HepG2 (cell line): ENCODE data around the gene AARSD1. TPM values are rescaled to one million over a fixed set of nuclear protein-coding genes. Genes with fewer than 3 reads are reported as not detected.
A peak's percentile ranks its signal among the peaks of the same experiment; 100 is the strongest.

Experiments used
- AHR ChIP-seq: IDR thresholded peaks from 2 replicates; pipeline ENCODE4 v1.6.1; 2018; ENCODE audit warnings: missing genetic modification reagents, missing compliant biosample characterization
- EZH2 ChIP-seq: conservative IDR thresholded peaks from 2 replicates; pipeline ENCODE4 v1.6.1; 2012; ENCODE audit warnings: mild to moderate bottlenecking, low read depth, low read length, moderate library complexity
- FLYWCH1 ChIP-seq: sonication (generic); formaldehyde crosslinking; IDR thresholded peaks from 2 replicates; pipeline ENCODE4 v1.8.1; 2023; ENCODE audit warnings: mild to moderate bottlenecking, missing genetic modification reagents
- KDM3A ChIP-seq: IDR thresholded peaks from 2 replicates; pipeline ENCODE4 v1.6.1; 2018; ENCODE audit warnings: low read depth, missing compliant biosample characterization
- MEIS2 ChIP-seq: sonication (generic); formaldehyde crosslinking; IDR thresholded peaks from 2 replicates; pipeline ENCODE4 v1.9.0; 2021; ENCODE audit warnings: mild to moderate bottlenecking, missing genetic modification reagents
- PCBP1 ChIP-seq: fragments of 200-400 bp; formaldehyde crosslinking; IDR thresholded peaks from 2 replicates; pipeline ENCODE4 v1.6.1; 2017; ENCODE audit warnings: mild to moderate bottlenecking, low read depth, low read length, borderline replicate concordance
- SALL2 ChIP-seq: sonication (generic); formaldehyde crosslinking; IDR thresholded peaks from 2 replicates; pipeline ENCODE4 v1.8.1; 2023; ENCODE audit warnings: mild to moderate bottlenecking, missing genetic modification reagents, inconsistent platforms
- ZBTB20 ChIP-seq: sonication (generic); formaldehyde crosslinking; IDR thresholded peaks from 2 replicates; pipeline ENCODE4 v1.8.1; 2023; ENCODE audit warnings: missing genetic modification reagents, low read depth, mild to moderate bottlenecking, borderline replicate concordance
- ZNF121 ChIP-seq: sonication (generic); formaldehyde crosslinking; IDR thresholded peaks from 2 replicates; pipeline ENCODE4 v1.5.0; 2020; ENCODE audit warnings: mild to moderate bottlenecking, missing genetic modification reagents
- ZNF138 ChIP-seq: sonication (generic); formaldehyde crosslinking; IDR thresholded peaks from 2 replicates; pipeline ENCODE4 v1.5.0; 2020; ENCODE audit warnings: mild to moderate bottlenecking, low read depth, missing genetic modification reagents
- ZNF205 ChIP-seq: IDR thresholded peaks from 2 replicates; pipeline ENCODE4 v1.6.1; 2018; ENCODE audit warnings: missing biosample characterization, missing genetic modification reagents
- ZNF572 ChIP-seq: sonication (generic); formaldehyde crosslinking; IDR thresholded peaks from 2 replicates; pipeline ENCODE4 v1.5.1; 2020; ENCODE audit warnings: mild to moderate bottlenecking, missing genetic modification reagents
- ZNF629 ChIP-seq: sonication (generic); formaldehyde crosslinking; conservative IDR thresholded peaks from 2 replicates; pipeline ENCODE4 v1.5.0; 2020; ENCODE audit warnings: missing genetic modification reagents
- polyA plus RNA-seq, 8 experiments: library from polyadenylated mRNA; depleted of rRNA in 3 of 8; stranded (reverse) in 7 of 8; unstranded in 1 of 8; fragments of >200 nt; fragmentation: Illumina TruSeq in 4 of 8; extraction: Trizol in 4 of 8; gene quantifications; 2 replicates each; pipeline versions ENCODE4 v1.2.1 to v1.2.3, GENCODE V29; 2011 to 2016; ENCODE audit warnings: low read depth in 4 of 8, missing spikeins in 1 of 8, mixed read lengths in 1 of 8; ENCODE audit not compliant: insufficient read depth in 1 of 8
- total RNA-seq, 5 experiments: library from RNA; depleted of rRNA; stranded (reverse); fragments of >200 nt; fragmentation: Illumina TruSeq; extraction: Trizol; gene quantifications; 2 replicates each; pipeline ENCODE4 v1.2.3, GENCODE V29; 2016; ENCODE audit warnings: low read depth in 1 of 5
- TF ChIP-seq, protein P1 (sequence below): sonication (generic); formaldehyde crosslinking; conservative IDR thresholded peaks from 2 replicates; pipeline ENCODE4 v1.8.0; 2022; ENCODE audit warnings: low read depth, missing genetic modification reagents
- TF ChIP-seq, protein P2 (sequence below): sonication (generic); formaldehyde crosslinking; IDR thresholded peaks from 2 replicates; pipeline ENCODE4 v1.4.0; 2020; ENCODE audit warnings: missing genetic modification reagents, borderline replicate concordance
- TF ChIP-seq, protein P3 (sequence below): IDR thresholded peaks from 2 replicates; pipeline ENCODE4 v1.4.0; 2020; ENCODE audit warnings: mild to moderate bottlenecking, missing genetic modification reagents
- TF ChIP-seq, protein P4 (sequence below): IDR thresholded peaks from 2 replicates; pipeline ENCODE4 v1.6.1; 2018; ENCODE audit warnings: missing genetic modification reagents

AARSD1 gene
- total and polyA plus RNA-seq, 2 of the 13 experiments (the other 11 are each of a cell fraction or from before 2014, with no cell fraction given) = 24.7 to 29.3 TPM

DNA sequence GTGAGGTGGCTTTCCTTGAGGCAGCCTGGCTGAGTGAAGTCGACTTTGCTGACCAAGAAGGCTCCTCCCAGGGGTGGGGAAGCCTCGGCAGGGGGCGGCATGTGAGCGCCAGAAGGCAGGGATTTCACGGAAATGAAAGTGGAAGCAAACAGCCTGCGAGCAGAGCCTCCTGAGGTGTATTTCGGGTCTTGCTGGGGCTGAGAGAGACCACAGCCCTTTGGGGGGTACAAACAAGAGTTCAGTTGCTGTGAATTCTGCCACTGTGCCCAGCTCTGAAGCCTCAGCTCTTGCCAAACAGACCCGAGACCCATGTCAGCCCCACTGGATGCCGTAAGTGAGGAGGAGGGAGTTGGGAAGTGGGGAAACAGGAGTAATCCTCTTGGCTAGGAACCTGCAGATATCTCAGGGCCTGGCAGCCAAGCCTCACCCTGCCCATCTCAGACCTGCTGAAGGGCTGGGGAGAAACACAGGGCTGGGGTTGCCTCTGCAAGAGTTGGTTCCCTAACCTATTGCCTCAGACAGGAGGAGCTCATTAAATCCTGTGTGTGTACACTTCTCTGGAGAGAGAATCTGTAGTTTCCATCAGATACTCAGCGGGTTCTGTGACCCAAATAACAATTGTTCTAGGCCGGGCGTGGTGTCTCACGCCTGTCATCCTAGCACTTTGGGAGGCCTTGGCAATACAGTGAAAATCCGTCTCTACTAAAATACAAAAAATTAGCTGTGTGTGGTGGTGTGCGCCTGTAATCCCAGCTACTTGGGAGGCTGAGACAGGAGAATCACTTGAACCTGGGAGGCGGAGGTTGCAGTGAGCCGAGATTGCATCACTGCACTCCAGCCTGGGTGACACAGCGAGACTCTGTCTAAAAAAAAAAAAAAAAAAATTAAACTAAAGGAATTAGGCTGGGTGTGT is 42.6 kb upstream of the AARSD1 start, which contains the start of gene IFI35 (continued):
- TF ChIP-seq, protein P1, sequence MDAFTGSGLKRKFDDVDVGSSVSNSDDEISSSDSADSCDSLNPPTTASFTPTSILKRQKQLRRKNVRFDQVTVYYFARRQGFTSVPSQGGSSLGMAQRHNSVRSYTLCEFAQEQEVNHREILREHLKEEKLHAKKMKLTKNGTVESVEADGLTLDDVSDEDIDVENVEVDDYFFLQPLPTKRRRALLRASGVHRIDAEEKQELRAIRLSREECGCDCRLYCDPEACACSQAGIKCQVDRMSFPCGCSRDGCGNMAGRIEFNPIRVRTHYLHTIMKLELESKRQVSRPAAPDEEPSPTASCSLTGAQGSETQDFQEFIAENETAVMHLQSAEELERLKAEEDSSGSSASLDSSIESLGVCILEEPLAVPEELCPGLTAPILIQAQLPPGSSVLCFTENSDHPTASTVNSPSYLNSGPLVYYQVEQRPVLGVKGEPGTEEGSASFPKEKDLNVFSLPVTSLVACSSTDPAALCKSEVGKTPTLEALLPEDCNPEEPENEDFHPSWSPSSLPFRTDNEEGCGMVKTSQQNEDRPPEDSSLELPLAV (CRISPR knock-in tag) = no peak
- TF ChIP-seq MEIS2 (CRISPR knock-in tag) (peak; percentile 82; the same call in 1 of the 2 replicates), ZNF205 (peak; percentile 14; the same call in 1 of the 2 replicates), PCBP1 (0 out of 2 replicates have a peak, but pooled peaks have one; percentile 43), FLYWCH1 (0 out of 2 replicates have a peak, but pooled peaks have one; percentile 63), ZNF138 (peak; percentile 78), SALL2 (no peak; the same call in 1 of the 2 replicates), AHR (CRISPR knock-in tag) (no peak), EZH2 (no peak), ZBTB20 (CRISPR knock-in tag) (peak; percentile 74; the same call in 1 of the 2 replicates), KDM3A (CRISPR knock-in tag) (peak; percentile 93; the same call in 1 of the 2 replicates), ZNF629 (no peak), ZNF572 (no peak), ZNF121 (CRISPR knock-in tag) (no peak)
- TF ChIP-seq, protein P2, sequence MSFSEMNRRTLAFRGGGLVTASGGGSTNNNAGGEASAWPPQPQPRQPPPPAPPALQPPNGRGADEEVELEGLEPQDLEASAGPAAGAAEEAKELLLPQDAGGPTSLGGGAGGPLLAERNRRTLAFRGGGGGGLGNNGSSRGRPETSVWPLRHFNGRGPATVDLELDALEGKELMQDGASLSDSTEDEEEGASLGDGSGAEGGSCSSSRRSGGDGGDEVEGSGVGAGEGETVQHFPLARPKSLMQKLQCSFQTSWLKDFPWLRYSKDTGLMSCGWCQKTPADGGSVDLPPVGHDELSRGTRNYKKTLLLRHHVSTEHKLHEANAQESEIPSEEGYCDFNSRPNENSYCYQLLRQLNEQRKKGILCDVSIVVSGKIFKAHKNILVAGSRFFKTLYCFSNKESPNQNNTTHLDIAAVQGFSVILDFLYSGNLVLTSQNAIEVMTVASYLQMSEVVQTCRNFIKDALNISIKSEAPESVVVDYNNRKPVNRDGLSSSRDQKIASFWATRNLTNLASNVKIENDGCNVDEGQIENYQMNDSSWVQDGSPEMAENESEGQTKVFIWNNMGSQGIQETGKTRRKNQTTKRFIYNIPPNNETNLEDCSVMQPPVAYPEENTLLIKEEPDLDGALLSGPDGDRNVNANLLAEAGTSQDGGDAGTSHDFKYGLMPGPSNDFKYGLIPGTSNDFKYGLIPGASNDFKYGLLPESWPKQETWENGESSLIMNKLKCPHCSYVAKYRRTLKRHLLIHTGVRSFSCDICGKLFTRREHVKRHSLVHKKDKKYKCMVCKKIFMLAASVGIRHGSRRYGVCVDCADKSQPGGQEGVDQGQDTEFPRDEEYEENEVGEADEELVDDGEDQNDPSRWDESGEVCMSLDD = no peak
- TF ChIP-seq, protein P3, sequence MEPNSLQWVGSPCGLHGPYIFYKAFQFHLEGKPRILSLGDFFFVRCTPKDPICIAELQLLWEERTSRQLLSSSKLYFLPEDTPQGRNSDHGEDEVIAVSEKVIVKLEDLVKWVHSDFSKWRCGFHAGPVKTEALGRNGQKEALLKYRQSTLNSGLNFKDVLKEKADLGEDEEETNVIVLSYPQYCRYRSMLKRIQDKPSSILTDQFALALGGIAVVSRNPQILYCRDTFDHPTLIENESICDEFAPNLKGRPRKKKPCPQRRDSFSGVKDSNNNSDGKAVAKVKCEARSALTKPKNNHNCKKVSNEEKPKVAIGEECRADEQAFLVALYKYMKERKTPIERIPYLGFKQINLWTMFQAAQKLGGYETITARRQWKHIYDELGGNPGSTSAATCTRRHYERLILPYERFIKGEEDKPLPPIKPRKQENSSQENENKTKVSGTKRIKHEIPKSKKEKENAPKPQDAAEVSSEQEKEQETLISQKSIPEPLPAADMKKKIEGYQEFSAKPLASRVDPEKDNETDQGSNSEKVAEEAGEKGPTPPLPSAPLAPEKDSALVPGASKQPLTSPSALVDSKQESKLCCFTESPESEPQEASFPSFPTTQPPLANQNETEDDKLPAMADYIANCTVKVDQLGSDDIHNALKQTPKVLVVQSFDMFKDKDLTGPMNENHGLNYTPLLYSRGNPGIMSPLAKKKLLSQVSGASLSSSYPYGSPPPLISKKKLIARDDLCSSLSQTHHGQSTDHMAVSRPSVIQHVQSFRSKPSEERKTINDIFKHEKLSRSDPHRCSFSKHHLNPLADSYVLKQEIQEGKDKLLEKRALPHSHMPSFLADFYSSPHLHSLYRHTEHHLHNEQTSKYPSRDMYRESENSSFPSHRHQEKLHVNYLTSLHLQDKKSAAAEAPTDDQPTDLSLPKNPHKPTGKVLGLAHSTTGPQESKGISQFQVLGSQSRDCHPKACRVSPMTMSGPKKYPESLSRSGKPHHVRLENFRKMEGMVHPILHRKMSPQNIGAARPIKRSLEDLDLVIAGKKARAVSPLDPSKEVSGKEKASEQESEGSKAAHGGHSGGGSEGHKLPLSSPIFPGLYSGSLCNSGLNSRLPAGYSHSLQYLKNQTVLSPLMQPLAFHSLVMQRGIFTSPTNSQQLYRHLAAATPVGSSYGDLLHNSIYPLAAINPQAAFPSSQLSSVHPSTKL (CRISPR knock-in tag) = peak; percentile 55
- TF ChIP-seq, protein P4, sequence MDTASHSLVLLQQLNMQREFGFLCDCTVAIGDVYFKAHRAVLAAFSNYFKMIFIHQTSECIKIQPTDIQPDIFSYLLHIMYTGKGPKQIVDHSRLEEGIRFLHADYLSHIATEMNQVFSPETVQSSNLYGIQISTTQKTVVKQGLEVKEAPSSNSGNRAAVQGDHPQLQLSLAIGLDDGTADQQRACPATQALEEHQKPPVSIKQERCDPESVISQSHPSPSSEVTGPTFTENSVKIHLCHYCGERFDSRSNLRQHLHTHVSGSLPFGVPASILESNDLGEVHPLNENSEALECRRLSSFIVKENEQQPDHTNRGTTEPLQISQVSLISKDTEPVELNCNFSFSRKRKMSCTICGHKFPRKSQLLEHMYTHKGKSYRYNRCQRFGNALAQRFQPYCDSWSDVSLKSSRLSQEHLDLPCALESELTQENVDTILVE (CRISPR knock-in tag) = peak; percentile 51; the same call in 1 of the 2 replicates
